Measurements from ENCODE around the gene TNFRSF19.
"Not testable (repeated sequence)": the region's sequence is repeated elsewhere in the genome, so short reads cannot be mapped to it uniquely, and the experiment has no call there.

TNFRSF19 gene

GRCh38 chr13:23671897-23672296 is 101.7 kb downstream of the TNFRSF19 start:
- DNase-seq (ENCODE audit: low read depth), result peak; percentile 85
- H3K4me3 ChIP-seq (ENCODE audit: low read depth, low read length), result no peak overlapping the region
- no peak for TF ChIP-seq CTCF (conservative IDR thresholded peaks at IDR 0.05; ENCODE audit: low read depth, low read length)

GRCh38 chr13:23672616-23673015 is 102.4 kb downstream of the TNFRSF19 start:
- TF ChIP-seq CTCF (conservative IDR thresholded peaks at IDR 0.05; ENCODE audit: low read depth, low read length), result no peak
- no peak for DNase-seq (ENCODE audit: low read depth)

GRCh38 chr13:23673354-23673753 is 103.1 kb downstream of the TNFRSF19 start:
- TF ChIP-seq CTCF (conservative IDR thresholded peaks at IDR 0.05; ENCODE audit: low read depth, low read length), result no peak
- peak; percentile 95 for DNase-seq (ENCODE audit: low read depth)
- H3K4me3 ChIP-seq (ENCODE audit: low read depth, low read length), result no peak overlapping the region

More at GRCh38 chr13:23672616-23673015, 102.4 kb downstream of the TNFRSF19 start:
- no peak overlapping the region for H3K4me3 ChIP-seq (ENCODE audit: low read depth, low read length)

GRCh38 chr13:23673867-23674605 is 103.8 kb downstream of the TNFRSF19 start:
- no peak for TF ChIP-seq CTCF (conservative IDR thresholded peaks at IDR 0.05; ENCODE audit: low read depth, low read length)
- no peak for DNase-seq (ENCODE audit: low read depth)

GRCh38 chr13:23674795-23675640 is 104.8 kb downstream of the TNFRSF19 start:
- no peak for TF ChIP-seq CTCF (conservative IDR thresholded peaks at IDR 0.05; ENCODE audit: low read depth, low read length)
- DNase-seq (ENCODE audit: low read depth), result peak; percentile 79
- H3K4me3 ChIP-seq (ENCODE audit: low read depth, low read length), result no peak overlapping the region

More at GRCh38 chr13:23673867-23674605, 103.8 kb downstream of the TNFRSF19 start:
- H3K4me3 ChIP-seq (ENCODE audit: low read depth, low read length), result no peak overlapping the region

- not testable (repeated sequence) for DNase-seq (ENCODE audit: low read depth); H3K4me3 ChIP-seq (ENCODE audit: low read depth, low read length)
Observed at GRCh38 chr13:23677679-23678288, 107.6 kb downstream of the TNFRSF19 start.

- no peak for TF ChIP-seq CTCF (conservative IDR thresholded peaks at IDR 0.05; ENCODE audit: low read depth, low read length)
- peak; percentile 23 for DNase-seq (ENCODE audit: low read depth)
- H3K4me3 ChIP-seq (ENCODE audit: low read depth, low read length), result no peak overlapping the region
Observed at GRCh38 chr13:23678795-23679194, 108.6 kb downstream of the TNFRSF19 start.

All from choroid plexus epithelial cell (primary cell).